Erythroblast (primary cell): Measurements from ENCODE around the gene ZNRF2.

Experiments
- DNase-seq, 2 experiments: peaks; one replicate each; lab custom pipeline; 2025; lab: John Stamatoyannopoulos, UW
- GATA1 ChIP-seq: IDR thresholded peaks from 2 replicates; pipeline ENCODE4 v1.6.1; 2011; ENCODE audit warnings: low read depth, mild to moderate bottlenecking, control low read depth, low read length, moderate library complexity
- POLR2A ChIP-seq: IDR thresholded peaks from 2 replicates; pipeline ENCODE4 v1.6.1; 2011; ENCODE audit warnings: mild to moderate bottlenecking, low read length

The ZNRF2 gene

DNA sequence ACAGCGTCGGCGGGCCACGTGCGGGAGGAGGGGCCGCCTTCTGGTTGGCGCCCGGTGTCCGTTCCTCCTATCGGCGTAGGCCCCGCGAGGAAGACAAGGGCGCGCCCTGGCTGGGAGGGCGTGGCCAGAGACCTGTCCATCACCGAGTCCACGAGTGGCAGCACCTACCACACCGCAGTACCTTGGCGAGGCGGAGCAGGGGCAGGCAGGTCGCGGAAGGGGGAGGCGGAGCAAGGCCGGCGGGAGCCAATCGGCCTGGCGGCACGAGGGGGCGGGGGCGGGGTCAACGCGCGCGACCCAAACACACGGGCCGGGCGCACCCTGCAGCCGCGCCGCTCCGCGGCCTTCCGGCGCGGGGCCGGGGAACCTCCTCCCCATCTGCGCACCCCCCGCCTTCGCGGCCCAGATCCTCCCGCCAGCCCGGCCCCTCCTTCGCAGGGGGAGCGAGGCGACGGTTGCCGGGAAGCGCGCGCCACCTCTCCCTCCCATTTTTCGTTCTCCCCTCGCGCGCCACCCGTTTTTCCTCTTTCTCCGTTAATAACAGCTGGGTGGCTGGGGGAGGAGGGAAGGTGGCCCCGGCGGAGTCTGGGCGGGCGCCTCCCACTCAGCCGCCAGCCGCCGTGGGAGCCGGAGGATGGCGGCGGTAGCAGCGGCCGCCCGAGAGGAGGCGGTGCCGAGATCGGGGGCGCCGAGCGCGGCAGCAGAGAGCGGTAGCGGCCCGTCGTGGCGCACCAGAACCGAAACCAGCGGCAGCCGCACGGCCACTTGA, at the start of gene ZNRF2:
Gene ZNRF2, plus strand, starts transcription at position 300 of the 769 bp plus-strand sequence. CDS start 761 bp downstream, outside the sequence.
- TF ChIP-seq POLR2A (peak; percentile 72), GATA1 (no peak)
- DNase-seq, result peak; percentile 99 to 100

- no peak for TF ChIP-seq GATA1
- no peak for TF ChIP-seq POLR2A
- no peak for DNase-seq
Measured at GRCh38 chr7:30237271-30237695, 47.1 kb upstream of the ZNRF2 start.

GRCh38 chr7:30238721-30239441, 45.5 kb upstream of the ZNRF2 start:
- no peak for TF ChIP-seq POLR2A
- DNase-seq, result peak; percentile 18 to 51

GRCh38 chr7:30240106-30240800, 44.1 kb upstream of the ZNRF2 start:
- peak in 1 of 2 experiments; percentile 17 for DNase-seq
- TF ChIP-seq GATA1 (no peak), POLR2A (no peak)

- TF ChIP-seq GATA1 (no peak), POLR2A (no peak)
- DNase-seq, result no peak
Measured at GRCh38 chr7:30241767-30242166, 42.6 kb upstream of the ZNRF2 start.

DNA sequence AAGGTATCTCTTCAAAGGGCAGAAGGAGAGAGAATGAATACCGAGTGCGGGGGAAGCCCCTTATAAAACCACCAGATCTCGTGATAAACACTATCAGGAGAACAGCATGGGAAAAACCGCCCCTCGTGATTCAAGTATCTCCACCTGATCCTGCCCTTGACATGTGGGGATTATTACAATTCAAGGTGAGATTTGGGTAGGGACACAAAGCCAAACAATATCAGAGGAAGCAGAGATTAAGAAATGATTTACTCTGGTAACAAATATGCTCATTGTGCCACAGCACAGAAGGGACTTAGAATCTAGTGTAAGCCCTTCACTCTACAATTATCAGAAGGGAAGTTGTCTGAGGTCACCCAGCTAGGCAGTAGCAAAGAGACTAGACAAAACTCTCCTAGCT, 40.1 kb upstream of the ZNRF2 start:
- DNase-seq, result no peak
- TF ChIP-seq GATA1 (no peak), POLR2A (no peak)

- TF ChIP-seq GATA1 (no peak), POLR2A (no peak)
- DNase-seq, result no peak
Measured at GRCh38 chr7:30245913-30246312, 38.5 kb upstream of the ZNRF2 start.

GRCh38 chr7:30246392-30246791, 38.0 kb upstream of the ZNRF2 start:
- TF ChIP-seq POLR2A (no peak), GATA1 (no peak)

GRCh38 chr7:30247541-30248401, 36.6 kb upstream of the ZNRF2 start:
- no peak for DNase-seq
- TF ChIP-seq POLR2A (no peak), GATA1 (no peak)

More at GRCh38 chr7:30246392-30246791, 38.0 kb upstream of the ZNRF2 start:
- DNase-seq, result no peak

DNA sequence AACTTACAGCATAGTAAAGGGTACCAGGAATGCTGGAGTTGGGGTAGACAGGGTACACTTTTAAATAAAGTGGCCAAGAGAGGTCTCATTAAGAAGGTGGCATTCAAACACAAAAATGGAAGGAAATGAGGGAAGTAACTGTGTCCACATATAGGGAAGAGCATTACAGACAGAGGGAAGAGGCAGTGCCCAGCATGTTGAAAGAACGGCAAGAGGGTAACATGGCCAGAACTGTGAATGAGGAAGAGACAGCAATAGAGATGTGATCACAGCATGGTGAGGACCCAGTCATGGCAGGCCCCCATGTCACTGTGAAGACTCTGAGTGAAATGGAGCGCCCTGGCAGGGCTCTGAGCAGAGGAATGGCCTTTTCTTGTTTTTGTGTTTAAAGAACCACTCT, 35.1 kb upstream of the ZNRF2 start:
- DNase-seq, result no peak
- TF ChIP-seq POLR2A (no peak), GATA1 (no peak)

DNA sequence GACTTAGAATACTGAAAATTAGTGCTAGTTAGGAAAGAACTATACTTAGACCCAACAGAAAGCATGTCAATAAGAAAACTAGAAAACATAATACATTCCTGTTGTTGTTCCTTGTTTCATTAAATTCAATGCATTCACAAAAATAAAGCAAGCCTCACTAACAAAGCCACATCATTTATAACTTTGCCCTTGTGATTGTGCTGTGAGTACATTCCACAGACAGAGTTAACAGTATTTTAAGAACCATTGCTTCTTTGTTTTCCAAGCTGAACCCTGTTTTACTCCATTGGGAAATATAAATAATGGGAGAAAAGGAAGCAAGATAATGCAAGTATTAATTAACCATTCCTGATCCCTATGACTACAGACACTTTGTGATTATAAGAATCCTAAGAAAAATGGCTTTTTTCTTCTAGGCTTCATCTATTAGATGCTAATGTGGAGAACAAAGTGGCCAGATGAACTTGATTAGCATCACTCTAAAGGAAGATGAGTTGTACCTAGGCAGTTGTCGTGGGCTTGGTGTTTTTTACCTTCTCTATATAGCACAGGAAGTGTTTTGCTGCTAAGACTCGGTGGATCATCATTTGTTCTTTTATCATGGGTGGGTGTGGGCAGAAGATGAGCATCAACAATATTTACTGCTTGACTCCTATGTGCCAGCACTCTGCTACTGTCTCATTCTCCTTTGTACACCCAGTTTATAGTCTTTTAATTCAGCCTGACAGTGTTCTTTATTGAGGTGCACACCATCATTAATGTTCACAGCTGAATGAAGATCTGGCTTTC, 34.2 kb upstream of the ZNRF2 start:
- no peak for DNase-seq
- TF ChIP-seq POLR2A, result no peak
- no peak for TF ChIP-seq GATA1

- DNase-seq, result peak in 1 of 2 experiments; percentile 8
- TF ChIP-seq POLR2A (no peak), GATA1 (no peak)
Measured at GRCh38 chr7:30251708-30252329, 32.6 kb upstream of the ZNRF2 start.
